Thoracic aorta (tissue), 2 donors: ENCODE measurements around the gene MZF1. TPM values are rescaled to one million over a fixed set of nuclear protein-coding genes. Genes with fewer than 3 reads are reported as not detected.

ENCODE experiments used
- ATAC-seq: fragments of 150-250 bp; one replicate; pipeline ENCODE4 v1.8.0; 2017; ENCODE audit warnings: low read depth; ENCODE audit not compliant: insufficient number of reproducible peaks, low FRiP score
- DNase-seq: peaks from one replicate; pipeline ENCODE4 v3.0.0-alpha.2; 2020; ENCODE audit warnings: low spot score
- H3K27ac ChIP-seq, 2 donors: fragments of 200-600 bp; sonication (generic); 1 replicate in 1 of 2; 2 replicates in 1 of 2; pipeline ENCODE4 v1.5.1; 2016; ENCODE audit warnings: mild to moderate bottlenecking in 2 of 2, moderate library complexity in 2 of 2
- H3K27me3 ChIP-seq: fragments of 200-600 bp; sonication (generic); replicated peaks from 2 replicates; pipeline ENCODE4 v1.6.0; 2016; ENCODE audit warnings: mild to moderate bottlenecking; ENCODE audit not compliant: insufficient read depth
- H3K36me3 ChIP-seq: fragments of 200-600 bp; sonication (generic); one replicate; pipeline ENCODE4 v1.5.1; 2016
- H3K4me1 ChIP-seq, 2 donors: fragments of 200-600 bp; sonication (generic); 1 replicate in 1 of 2; 2 replicates in 1 of 2; pipeline versions ENCODE4 v1.5.1 to v1.6.0; 2016; ENCODE audit warnings: low read depth in 2 of 2, mild to moderate bottlenecking in 1 of 2; ENCODE audit not compliant: control insufficient read depth in 1 of 2
- H3K4me3 ChIP-seq: fragments of 200-600 bp; sonication (generic); 2 replicates; pipeline ENCODE4 v1.5.1; 2016; ENCODE audit warnings: mild to moderate bottlenecking
- H3K9me3 ChIP-seq: fragments of 200-600 bp; sonication (generic); 2 replicates; pipeline ENCODE4 v1.5.1; 2016
- CTCF ChIP-seq: fragments of 200-600 bp; sonication (generic); IDR thresholded peaks from one replicate; pipeline ENCODE4 v1.5.1; 2019; ENCODE audit warnings: antibody characterized with exemption
- total RNA-seq, 2 donors: library from RNA; depleted of rRNA; stranded (reverse); fragments of >200 nt; gene quantifications; one replicate each; pipeline versions ENCODE4 v1.1.0 to v1.2.3, GENCODE V29; 2016

MZF1 gene
- total RNA-seq, 2 donors from 2014 or later, result 44.9 to 46.8 TPM

- Histone ChIP-seq H3K4me3 (no peak overlapping the region), H3K9me3 (no peaks in the 10 kb centered on the region), H3K36me3 (no peaks in the 10 kb centered on the region), H3K27ac (no peak overlapping the region), H3K4me1 (no peaks in the 10 kb centered on the region), H3K27me3 (no peaks in the 10 kb centered on the region)
- DNase-seq (no peak), ATAC-seq (no peak)
- no peak for TF ChIP-seq CTCF
These were observed 43.7 kb downstream of the MZF1 start for GRCh38 chr19:58529405-58529804.

DNA sequence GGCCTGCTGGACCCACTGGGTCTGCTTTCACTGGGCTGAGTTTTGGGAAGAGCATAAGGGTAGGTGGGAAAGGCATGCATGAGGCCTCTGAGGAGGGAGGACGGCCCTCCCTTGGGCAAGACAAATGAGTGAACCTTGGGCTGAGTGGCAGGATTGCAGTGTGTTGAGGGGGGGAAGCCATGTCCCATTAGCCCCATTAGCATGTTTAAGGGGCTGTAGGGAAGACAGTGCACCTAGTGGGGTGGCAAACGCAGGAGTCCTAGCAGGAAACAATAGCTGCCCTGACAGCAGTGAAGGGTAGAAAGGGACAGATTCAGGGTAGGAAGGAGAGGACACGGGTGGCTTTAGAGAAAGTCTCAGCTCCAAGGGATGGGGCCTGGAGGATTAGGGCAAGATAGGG is 50.4 kb downstream of the MZF1 start:
- Histone ChIP-seq H3K36me3 (no peaks in the 10 kb centered on the region), H3K4me3 (no peak overlapping the region), H3K27me3 (no peaks in the 10 kb centered on the region), H3K27ac (no peak overlapping the region), H3K9me3 (no peaks in the 10 kb centered on the region), H3K4me1 (peaks cover 8 to 20% of the 10 kb centered on the region in 2 donors)
- ATAC-seq (no peak), DNase-seq (no peak)
- TF ChIP-seq CTCF, result no peak

GRCh38 chr19:58521651-58522050 is 51.5 kb downstream of the MZF1 start:
- peaks cover 9% of the 10 kb centered on the region for H3K36me3 ChIP-seq
- DNase-seq (no peak), ATAC-seq (no peak)
- no peaks in the 10 kb centered on the region for H3K9me3 ChIP-seq
- H3K4me3 ChIP-seq, result no peak overlapping the region
- no peaks in the 10 kb centered on the region for H3K27me3 ChIP-seq
- H3K27ac ChIP-seq, result peak overlapping the region in 1 of 2 donors; percentile 27
- no peak for TF ChIP-seq CTCF
- H3K4me1 ChIP-seq, result peaks cover 13 to 23% of the 10 kb centered on the region in 2 donors

- Histone ChIP-seq H3K4me3 (peak overlapping the region; percentile 97), H3K27ac (peak overlapping the region; percentile 94 to 98), H3K36me3 (peaks cover 21% of the 10 kb centered on the region), H3K4me1 (peaks cover 13 to 28% of the 10 kb centered on the region in 2 donors), H3K27me3 (no peaks in the 10 kb centered on the region), H3K9me3 (no peaks in the 10 kb centered on the region)
- DNase-seq (no peak), ATAC-seq (no peak)
- TF ChIP-seq CTCF, result no peak
These were observed 52.9 kb downstream of the MZF1 start for GRCh38 chr19:58520257-58520599.

DNA sequence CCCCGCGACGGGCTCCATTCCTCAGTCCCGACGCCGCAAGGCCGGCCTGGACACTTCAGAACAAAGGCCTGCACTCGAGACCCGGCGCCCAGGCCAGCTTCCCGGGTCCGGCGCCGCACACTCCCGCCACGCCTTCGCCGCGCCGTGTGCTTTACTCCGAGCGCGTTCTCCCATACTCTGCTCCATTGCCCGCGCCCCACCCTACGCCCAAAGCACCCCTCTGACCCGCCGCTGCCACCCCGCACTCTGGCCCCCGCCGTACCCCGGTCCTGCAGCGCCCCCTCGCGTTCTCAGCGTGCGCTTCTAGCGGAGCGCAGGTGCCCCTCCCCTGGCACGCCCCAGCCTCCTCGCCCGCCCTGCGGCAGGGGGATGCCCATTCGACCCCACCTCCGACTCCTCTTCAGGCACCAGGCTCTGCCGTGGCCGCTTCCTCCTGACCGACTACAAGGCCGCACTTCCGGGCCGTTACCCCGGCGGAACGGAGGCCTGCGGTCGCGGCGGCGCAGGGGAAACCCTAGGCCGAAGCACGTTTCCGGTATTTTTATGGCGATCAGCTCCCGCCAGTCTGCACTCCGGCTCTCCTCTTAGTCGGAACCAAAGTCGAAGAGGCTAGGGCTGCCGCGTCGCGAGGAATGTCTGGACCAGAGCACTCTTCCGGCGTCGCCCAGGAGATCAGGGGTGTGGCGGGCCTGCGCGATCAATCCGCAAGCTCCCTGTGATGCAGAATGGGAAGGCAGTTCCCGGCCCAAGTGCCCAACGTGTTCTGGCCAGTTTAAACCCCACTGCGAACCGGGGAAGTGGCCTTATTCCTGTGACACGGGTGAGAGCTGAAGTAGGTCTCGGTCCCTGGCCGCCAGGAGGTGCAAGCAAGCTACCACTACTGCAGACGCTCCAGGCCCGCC is 53.5 kb downstream of the MZF1 start, which contains the start of gene ZBTB45:
TSS of gene ZBTB45 (minus strand) at position 456 of the 902 bp plus-strand sequence. CDS start 2,137 bp downstream, outside the sequence.
- peaks cover 21% of the 10 kb centered on the region for H3K36me3 ChIP-seq
- H3K9me3 ChIP-seq, result no peaks in the 10 kb centered on the region
- ATAC-seq (peak; percentile 93), DNase-seq (peak; percentile 63)
- peak within 1 kb of the TSS; percentile 97 for H3K4me3 ChIP-seq
- peaks cover 13 to 29% of the 10 kb centered on the region in 2 donors for H3K4me1 ChIP-seq
- TF ChIP-seq CTCF, result peak; percentile 63
- no peaks in the 10 kb centered on the region for H3K27me3 ChIP-seq
- H3K27ac ChIP-seq, result peak within 1 kb of the TSS; percentile 94 to 98
